Mesodermal cell (in vitro differentiated cells): Measurements from ENCODE around the gene ARHGEF1.

Experiments
- H3K27ac ChIP-seq: 2 replicates; pipeline ENCODE4 v1.7.0; 2013; ENCODE audit warnings: mild to moderate bottlenecking, low read depth, low read length, moderate library complexity; ENCODE audit not compliant: severe bottlenecking
- H3K36me3 ChIP-seq: 2 replicates; pipeline ENCODE4 v1.7.1; 2013; ENCODE audit warnings: mild to moderate bottlenecking, low read length, moderate library complexity; ENCODE audit not compliant: control insufficient read depth, insufficient read depth
- H3K4me1 ChIP-seq: one replicate; pipeline ENCODE4 v1.7.1; 2013; ENCODE audit warnings: mild to moderate bottlenecking, low read length; ENCODE audit not compliant: insufficient read depth, control insufficient read depth, poor library complexity, severe bottlenecking
- H3K4me3 ChIP-seq: 2 replicates; pipeline ENCODE4 v1.7.0; 2013; ENCODE audit warnings: low read length, control low read depth, mild to moderate bottlenecking; ENCODE audit not compliant: insufficient read depth, poor library complexity, severe bottlenecking; ENCODE audit errors: extremely low read depth
- H3K9me3 ChIP-seq: 2 replicates; pipeline ENCODE4 v1.7.1; 2013; ENCODE audit warnings: mild to moderate bottlenecking, low read length, moderate library complexity; ENCODE audit not compliant: control insufficient read depth
- WGBS, 2 experiments: methylation state at CpG; one replicate each; pipeline ENCODE4 v1.1.5; 2013; ENCODE audit warnings: missing lambda C conversion rate in 2 of 2; ENCODE audit not compliant: insufficient coverage in 2 of 2; 5-methylcytosine and 5-hydroxymethylcytosine counted together

ARHGEF1 gene

GRCh38 chr19:41897181-41897580 lies 14.2 kb downstream of the ARHGEF1 start:
- no peak overlapping the region for H3K4me3 ChIP-seq
- peaks cover 65% of the 10 kb centered on the region for H3K36me3 ChIP-seq
- H3K9me3 ChIP-seq, result no peaks in the 10 kb centered on the region
- H3K4me1 ChIP-seq, result no peaks in the 10 kb centered on the region
- H3K27ac ChIP-seq, result no peak overlapping the region
- no CpG with 5 or more reads among the region's 3 CpGs for WGBS, 2 experiments

GRCh38 chr19:41897820-41898219 lies 14.8 kb downstream of the ARHGEF1 start:
- peaks cover 65% of the 10 kb centered on the region for H3K36me3 ChIP-seq
- WGBS, 2 experiments, result 95% methylated on average over 14 to 22 of the region's 24 CpGs

GRCh38 chr19:41898235-41898634 lies 15.3 kb downstream of the ARHGEF1 start:
- whole genome bisulfite sequencing, 2 experiments, result 93 to 97% methylated on average over 14 to 15 of the region's 15 CpGs
- H3K27ac ChIP-seq, result no peak overlapping the region
- no peak overlapping the region for H3K4me3 ChIP-seq
- peaks cover 66% of the 10 kb centered on the region for H3K36me3 ChIP-seq
- H3K4me1 ChIP-seq, result no peaks in the 10 kb centered on the region
- H3K9me3 ChIP-seq, result no peaks in the 10 kb centered on the region

More at GRCh38 chr19:41897820-41898219, 14.8 kb downstream of the ARHGEF1 start:
- no peak overlapping the region for H3K4me3 ChIP-seq
- H3K9me3 ChIP-seq, result no peaks in the 10 kb centered on the region
- no peak overlapping the region for H3K27ac ChIP-seq
- no peaks in the 10 kb centered on the region for H3K4me1 ChIP-seq

GRCh38 chr19:41901707-41902360 lies 18.9 kb downstream of the ARHGEF1 start:
- no peaks in the 10 kb centered on the region for H3K9me3 ChIP-seq
- no peak overlapping the region for H3K4me3 ChIP-seq
- no peaks in the 10 kb centered on the region for H3K4me1 ChIP-seq
- 95 to 96% methylated on average over 15 to 21 of the region's 21 CpGs for WGBS, 2 experiments
- no peak overlapping the region for H3K27ac ChIP-seq
- H3K36me3 ChIP-seq, result peaks cover 79% of the 10 kb centered on the region

- Histone ChIP-seq H3K4me3 (no peak overlapping the region), H3K27ac (no peak overlapping the region), H3K9me3 (no peaks in the 10 kb centered on the region), H3K4me1 (no peaks in the 10 kb centered on the region), H3K36me3 (peaks cover 84% of the 10 kb centered on the region)
- 90 to 96% methylated on average over 16 to 17 of the region's 17 CpGs for WGBS, 2 experiments
Measured at GRCh38 chr19:41902594-41902993, 19.6 kb downstream of the ARHGEF1 start.

GRCh38 chr19:41903193-41903953 lies 20.4 kb downstream of the ARHGEF1 start:
- Histone ChIP-seq H3K9me3 (no peaks in the 10 kb centered on the region), H3K4me3 (no peak overlapping the region), H3K27ac (no peak overlapping the region), H3K4me1 (no peaks in the 10 kb centered on the region), H3K36me3 (peaks cover 76% of the 10 kb centered on the region)
- 93 to 96% methylated on average over 14 to 19 of the region's 19 CpGs for WGBS, 2 experiments

- Histone ChIP-seq H3K9me3 (no peaks in the 10 kb centered on the region), H3K27ac (no peak overlapping the region), H3K4me3 (no peak overlapping the region), H3K36me3 (peaks cover 75% of the 10 kb centered on the region), H3K4me1 (no peaks in the 10 kb centered on the region)
- 91 to 96% methylated on average over 18 to 29 of the region's 30 CpGs for WGBS, 2 experiments
Measured at GRCh38 chr19:41904118-41904870, 21.3 kb downstream of the ARHGEF1 start.

- Histone ChIP-seq H3K27ac (no peak overlapping the region), H3K36me3 (peaks cover 68% of the 10 kb centered on the region), H3K9me3 (no peaks in the 10 kb centered on the region), H3K4me3 (no peak overlapping the region), H3K4me1 (no peaks in the 10 kb centered on the region)
- 92 to 96% methylated on average over 17 to 19 of the region's 24 CpGs for WGBS, 2 experiments
Measured at GRCh38 chr19:41905273-41906002, 22.5 kb downstream of the ARHGEF1 start.

- no peak overlapping the region for H3K4me3 ChIP-seq
- WGBS, 2 experiments, result 80 to 85% methylated on average over 6 of the region's 9 CpGs
- peaks cover 65% of the 10 kb centered on the region for H3K36me3 ChIP-seq
Measured at GRCh38 chr19:41906271-41906670, 23.3 kb downstream of the ARHGEF1 start.

GRCh38 chr19:41906916-41907680 lies 24.1 kb downstream of the ARHGEF1 start:
- H3K27ac ChIP-seq, result no peak overlapping the region
- peaks cover 57% of the 10 kb centered on the region for H3K36me3 ChIP-seq
- no peaks in the 10 kb centered on the region for H3K4me1 ChIP-seq
- WGBS, 2 experiments, result 89 to 98% methylated on average over 7 to 10 of the region's 21 CpGs
- no peak overlapping the region for H3K4me3 ChIP-seq
- H3K9me3 ChIP-seq, result no peaks in the 10 kb centered on the region

More at GRCh38 chr19:41906271-41906670, 23.3 kb downstream of the ARHGEF1 start:
- Histone ChIP-seq H3K9me3 (no peaks in the 10 kb centered on the region), H3K4me1 (no peaks in the 10 kb centered on the region), H3K27ac (no peak overlapping the region)
